ENCODE measurements around the gene IFFO2.

IFFO2 gene

DNA sequence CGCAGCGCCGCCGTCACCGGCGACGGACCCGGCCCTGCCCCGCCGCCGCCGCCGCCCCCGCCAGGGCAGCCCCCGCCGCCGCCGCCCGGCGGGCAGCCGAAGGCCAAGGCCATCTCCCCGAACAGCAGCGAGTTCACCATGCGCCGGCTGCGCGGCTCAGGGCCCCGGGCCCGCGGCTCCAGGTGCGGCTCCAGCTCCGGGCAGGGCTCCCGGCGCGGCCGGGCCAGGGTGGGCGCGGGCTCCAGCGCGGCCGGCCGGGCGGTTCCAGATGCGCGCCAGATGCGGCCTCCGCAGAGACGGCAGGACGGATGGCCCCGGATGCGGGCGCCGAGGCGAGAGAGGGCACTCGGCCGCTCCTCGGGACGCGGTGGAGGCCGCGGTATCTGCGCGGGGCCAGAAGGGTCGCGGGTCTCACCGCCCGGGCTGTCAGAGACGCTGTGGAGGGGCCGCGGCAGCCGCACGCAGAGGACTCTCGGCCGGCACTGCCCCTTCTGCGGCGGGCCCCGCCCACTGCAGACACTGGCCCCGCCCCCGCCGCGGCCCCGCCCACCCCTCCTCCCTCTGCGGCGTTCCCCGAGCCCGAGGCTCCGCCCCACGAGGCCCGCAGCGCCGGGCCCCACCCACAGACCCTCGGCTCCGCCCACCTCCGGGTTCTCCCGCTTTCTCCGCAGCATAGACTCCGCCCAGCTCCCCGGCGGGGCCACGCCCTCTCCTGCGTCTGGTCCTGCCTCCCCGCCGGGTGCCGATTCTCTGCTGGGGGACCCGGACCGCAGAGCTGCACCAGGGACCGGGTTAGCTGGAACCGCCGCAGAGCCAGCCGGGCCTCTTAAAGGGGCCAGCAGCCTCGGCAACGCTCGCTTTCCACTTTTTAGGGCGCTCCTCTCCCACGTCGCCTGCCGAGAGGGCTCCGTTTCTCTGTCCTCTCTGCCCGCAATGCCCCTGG, at the start of gene IFFO2:
TSS of gene IFFO2 (minus strand) at position 484 of the 943 bp plus-strand sequence. CDS start at position 140, 344 bp downstream.
- peak; percentile 97 to 99 for DNase-seq
- Histone ChIP-seq H3K9me3 (no peaks in the 10 kb centered on the region), H3K4me1 (peaks cover 0 to 45% (median 37%) of the 10 kb centered on the region in 4 donors), H3K36me3 (no peaks in the 10 kb centered on the region), H3K4me3 (peak within 1 kb of the TSS; percentile 71 to 81), H3K27ac (peak within 1 kb of the TSS; percentile 94 to 98), H3K27me3 (no peaks in the 10 kb centered on the region)
- intact Hi-C loops (cut with DNase I; ENCODE audit: low total_unique reads): no loop called here
- TF ChIP-seq, protein P1, sequence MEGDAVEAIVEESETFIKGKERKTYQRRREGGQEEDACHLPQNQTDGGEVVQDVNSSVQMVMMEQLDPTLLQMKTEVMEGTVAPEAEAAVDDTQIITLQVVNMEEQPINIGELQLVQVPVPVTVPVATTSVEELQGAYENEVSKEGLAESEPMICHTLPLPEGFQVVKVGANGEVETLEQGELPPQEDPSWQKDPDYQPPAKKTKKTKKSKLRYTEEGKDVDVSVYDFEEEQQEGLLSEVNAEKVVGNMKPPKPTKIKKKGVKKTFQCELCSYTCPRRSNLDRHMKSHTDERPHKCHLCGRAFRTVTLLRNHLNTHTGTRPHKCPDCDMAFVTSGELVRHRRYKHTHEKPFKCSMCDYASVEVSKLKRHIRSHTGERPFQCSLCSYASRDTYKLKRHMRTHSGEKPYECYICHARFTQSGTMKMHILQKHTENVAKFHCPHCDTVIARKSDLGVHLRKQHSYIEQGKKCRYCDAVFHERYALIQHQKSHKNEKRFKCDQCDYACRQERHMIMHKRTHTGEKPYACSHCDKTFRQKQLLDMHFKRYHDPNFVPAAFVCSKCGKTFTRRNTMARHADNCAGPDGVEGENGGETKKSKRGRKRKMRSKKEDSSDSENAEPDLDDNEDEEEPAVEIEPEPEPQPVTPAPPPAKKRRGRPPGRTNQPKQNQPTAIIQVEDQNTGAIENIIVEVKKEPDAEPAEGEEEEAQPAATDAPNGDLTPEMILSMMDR (IDR thresholded peaks at IDR 0.05): no peak

GRCh38 chr1:19006000-19006399, 49.5 kb upstream of the IFFO2 start:
- no peak for DNase-seq
- TF ChIP-seq, protein P1 (IDR thresholded peaks at IDR 0.05): no peak
- Histone ChIP-seq H3K9me3 (peaks cover 0 to 1% (median 0%) of the 10 kb centered on the region in 3 donors), H3K27me3 (no peaks in the 10 kb centered on the region), H3K4me1 (peaks cover 0 to 23% (median 10%) of the 10 kb centered on the region in 4 donors), H3K36me3 (no peaks in the 10 kb centered on the region), H3K4me3 (no peak overlapping the region), H3K27ac (no peak overlapping the region)
- intact Hi-C loops (cut with DNase I; ENCODE audit: low total_unique reads): no loop called here

GRCh38 chr1:19003371-19004290, 47.2 kb upstream of the IFFO2 start:
- H3K36me3 ChIP-seq: no peaks in the 10 kb centered on the region
- intact Hi-C loops (cut with DNase I; ENCODE audit: low total_unique reads): no loop called here
- no peaks in the 10 kb centered on the region for H3K27me3 ChIP-seq
- H3K9me3 ChIP-seq: peaks cover 0 to 8% (median 0%) of the 10 kb centered on the region in 3 donors
- H3K27ac ChIP-seq: no peak overlapping the region
- no peak overlapping the region for H3K4me3 ChIP-seq
- TF ChIP-seq, protein P1 (IDR thresholded peaks at IDR 0.05): no peak
- DNase-seq: no peak
- peaks cover 0 to 19% (median 15%) of the 10 kb centered on the region in 4 donors for H3K4me1 ChIP-seq

DNA sequence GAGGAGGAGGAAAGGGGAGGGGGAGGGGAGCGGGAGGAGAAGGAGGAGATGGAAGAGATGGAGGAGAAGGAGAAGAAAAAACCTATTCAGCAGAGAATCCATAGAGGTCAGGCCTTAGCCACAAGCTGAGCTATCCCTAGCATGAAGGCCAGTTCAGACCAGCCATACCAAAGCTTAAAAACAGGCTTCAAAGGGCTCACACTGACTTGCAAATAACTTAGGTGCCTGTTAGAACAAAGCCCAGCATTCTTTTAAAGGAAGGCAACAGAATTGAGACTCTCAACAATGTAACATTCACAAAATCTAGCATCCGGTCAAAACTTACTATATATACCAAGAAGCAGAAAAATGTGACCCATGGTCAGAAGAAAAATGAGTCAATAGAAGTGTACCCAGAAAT, 43.6 kb upstream of the IFFO2 start:
- Histone ChIP-seq H3K4me1 (peaks cover 0 to 32% (median 22%) of the 10 kb centered on the region in 4 donors), H3K27ac (peak overlapping the region; percentile 59 to 63), H3K9me3 (peaks cover 0 to 8% (median 0%) of the 10 kb centered on the region in 3 donors), H3K27me3 (no peaks in the 10 kb centered on the region), H3K4me3 (no peak overlapping the region), H3K36me3 (no peaks in the 10 kb centered on the region)
- TF ChIP-seq, protein P1 (IDR thresholded peaks at IDR 0.05): no peak
- intact Hi-C loops (cut with DNase I; ENCODE audit: low total_unique reads): no loop called here
- DNase-seq: no peak

DNA sequence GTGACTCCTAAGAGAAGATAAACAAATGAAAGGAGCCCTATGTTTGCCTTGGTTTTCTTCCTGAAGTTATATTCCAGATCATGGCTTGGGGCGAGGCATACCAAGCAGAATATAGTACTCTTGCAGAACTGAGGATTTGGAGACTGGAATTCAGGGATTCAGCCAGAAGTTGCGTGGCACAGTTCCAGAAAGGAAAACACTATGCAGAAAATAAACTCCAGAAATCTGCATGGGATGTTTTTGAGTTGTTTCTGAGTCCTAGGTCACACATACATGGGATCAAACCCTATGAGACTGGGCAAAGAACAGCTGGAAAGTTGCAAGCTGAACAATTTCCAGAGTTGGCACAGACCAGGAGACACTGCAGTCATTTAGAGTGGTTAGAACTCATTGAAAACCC, 42.9 kb upstream of the IFFO2 start:
- DNase-seq: peak in 1 of 2 donors; percentile 77
- Histone ChIP-seq H3K4me3 (no peak overlapping the region), H3K9me3 (peaks cover 0 to 8% (median 0%) of the 10 kb centered on the region in 3 donors), H3K36me3 (no peaks in the 10 kb centered on the region), H3K27ac (peak overlapping the region; percentile 59 to 63), H3K27me3 (no peaks in the 10 kb centered on the region), H3K4me1 (peaks cover 0 to 32% (median 22%) of the 10 kb centered on the region in 4 donors)
- intact Hi-C loops (cut with DNase I; ENCODE audit: low total_unique reads): no loop called here
- TF ChIP-seq, protein P1 (IDR thresholded peaks at IDR 0.05): no peak
